Measurements from ENCODE around the gene DUSP15.

- TF ChIP-seq OSR1 (CRISPR knock-in tag; IDR thresholded peaks at IDR 0.05) (no peak), ZFP30 (CRISPR knock-in tag; IDR thresholded peaks at IDR 0.05) (no peak), SNAI2 (CRISPR knock-in tag; IDR thresholded peaks at IDR 0.05) (no peak), PATZ1 (CRISPR knock-in tag; IDR thresholded peaks at IDR 0.05; ENCODE audit: borderline replicate concordance) (no peak)
Observed at GRCh38 chr20:31909253-31910070, 39.1 kb upstream of the DUSP15 start.

All from SK-N-SH treated with all-trans-retinoic acid at 6 μM for 48 hours (cell line).